Chondrocyte (in vitro differentiated cells): ENCODE measurements around the gene ABCF3. TPM values are rescaled to one million over a fixed set of nuclear protein-coding genes. Genes with fewer than 3 reads are reported as not detected.

Source experiments
- DNase-seq: peaks from one replicate; pipeline ENCODE4 v3.0.0; 2021; ENCODE audit warnings: mixed read lengths, low spot score
- H3K27ac Mint-ChIP-seq: one replicate; pipeline ENCODE4 v1.8.0; 2021; ENCODE audit warnings: mild to moderate bottlenecking, moderate library complexity, mixed read lengths; ENCODE audit not compliant: unreplicated experiment
- H3K27me3 Mint-ChIP-seq: 2 replicates; pipeline ENCODE4 v1.8.0; 2021; ENCODE audit warnings: low read depth, mixed read lengths
- H3K36me3 Mint-ChIP-seq: 2 replicates; pipeline ENCODE4 v1.8.0; 2021; ENCODE audit warnings: low read depth, mixed read lengths
- H3K4me1 Mint-ChIP-seq: 2 replicates; pipeline ENCODE4 v1.8.0; 2021; ENCODE audit warnings: low read depth, mild to moderate bottlenecking, mixed read lengths
- H3K4me3 Mint-ChIP-seq: one replicate; pipeline ENCODE4 v1.8.0; 2021; ENCODE audit warnings: mild to moderate bottlenecking, moderate library complexity, mixed read lengths; ENCODE audit not compliant: unreplicated experiment
- H3K9me3 Mint-ChIP-seq: 2 replicates; pipeline ENCODE4 v1.8.0; 2021; ENCODE audit warnings: low read depth, mixed read lengths
- CTCF ChIP-seq: fragments of 200-600 bp; sonication (generic); IDR thresholded peaks from 2 replicates; pipeline ENCODE4 v1.5.0; 2021; ENCODE audit warnings: antibody characterized with exemption, mild to moderate bottlenecking, moderate library complexity
- total RNA-seq: library from RNA; stranded (reverse); gene quantifications from 3 replicates; pipeline ENCODE4 v1.2.1, GENCODE V29; 2021

The ABCF3 gene
- total RNA-seq, 1 donor from 2014 or later, result 53.8 TPM

GRCh38 chr3:184154885-184155643 is 30.9 kb upstream of the ABCF3 start, which contains the start of gene DVL3:
Gene DVL3 (plus strand): TSS chr3:184155377. CDS start chr3:184155636, 259 bp downstream.
- Mint-ChIP-seq H3K36me3 (no peaks in the 10 kb centered on the region), H3K9me3 (no peaks in the 10 kb centered on the region), H3K4me3 (peak within 1 kb of the TSS; percentile 97), H3K27me3 (no peaks in the 10 kb centered on the region), H3K4me1 (peaks cover 40% of the 10 kb centered on the region), H3K27ac (peak within 1 kb of the TSS; percentile 91)
- no peak for DNase-seq
- TF ChIP-seq CTCF, result no peak

GRCh38 chr3:184155644-184156521 is 30.1 kb upstream of the ABCF3 start:
- no peak for DNase-seq
- TF ChIP-seq CTCF, result no peak
- H3K4me1 Mint-ChIP-seq, result peaks cover 48% of the 10 kb centered on the region
- H3K36me3 Mint-ChIP-seq, result no peaks in the 10 kb centered on the region
- H3K9me3 Mint-ChIP-seq, result no peaks in the 10 kb centered on the region
- H3K27me3 Mint-ChIP-seq, result no peaks in the 10 kb centered on the region
- H3K27ac Mint-ChIP-seq, result peak overlapping the region; percentile 91
- peak overlapping the region; percentile 97 for H3K4me3 Mint-ChIP-seq

GRCh38 chr3:184156522-184156955 is 29.5 kb upstream of the ABCF3 start:
- H3K4me1 Mint-ChIP-seq, result peaks cover 55% of the 10 kb centered on the region
- no peaks in the 10 kb centered on the region for H3K9me3 Mint-ChIP-seq
- DNase-seq, result no peak
- peaks cover 1% of the 10 kb centered on the region for H3K36me3 Mint-ChIP-seq
- H3K27ac Mint-ChIP-seq, result peak overlapping the region; percentile 91
- no peaks in the 10 kb centered on the region for H3K27me3 Mint-ChIP-seq
- no peak for TF ChIP-seq CTCF
- peak overlapping the region; percentile 97 for H3K4me3 Mint-ChIP-seq

GRCh38 chr3:184157206-184157605 is 28.8 kb upstream of the ABCF3 start:
- TF ChIP-seq CTCF, result no peak
- H3K27ac Mint-ChIP-seq, result peak overlapping the region; percentile 91
- no peak for DNase-seq
- H3K9me3 Mint-ChIP-seq, result no peaks in the 10 kb centered on the region
- peaks cover 1% of the 10 kb centered on the region for H3K36me3 Mint-ChIP-seq
- H3K27me3 Mint-ChIP-seq, result no peaks in the 10 kb centered on the region
- peaks cover 61% of the 10 kb centered on the region for H3K4me1 Mint-ChIP-seq
- peak overlapping the region; percentile 97 for H3K4me3 Mint-ChIP-seq

GRCh38 chr3:184158404-184158803 is 27.6 kb upstream of the ABCF3 start:
- Mint-ChIP-seq H3K4me1 (peaks cover 60% of the 10 kb centered on the region), H3K9me3 (no peaks in the 10 kb centered on the region), H3K27me3 (no peaks in the 10 kb centered on the region), H3K27ac (peak overlapping the region; percentile 71), H3K36me3 (peaks cover 1% of the 10 kb centered on the region), H3K4me3 (peak overlapping the region; percentile 35)
- no peak for DNase-seq
- TF ChIP-seq CTCF, result no peak
